GM10266 (cell line): Measurements from ENCODE around the gene FCRLB.
"Not testable (repeated sequence)": the region's sequence is repeated elsewhere in the genome, so short reads cannot be mapped to it uniquely, and the experiment has no call there.

Source experiments
- DNase-seq: peaks from one replicate; pipeline ENCODE4 v3.0.0; 2012; ENCODE audit errors: extremely low spot score
- CTCF ChIP-seq: IDR thresholded peaks from 2 replicates; pipeline ENCODE4 v1.5.1; 2012; ENCODE audit warnings: mild to moderate bottlenecking, low read depth; ENCODE audit not compliant: control insufficient read depth, insufficient read depth; ENCODE audit errors: missing control alignments

FCRLB gene

GRCh38 chr1:161720956-161721737 is at the start of gene FCRLB:
Gene FCRLB (plus strand): TSS chr1:161721544. CDS start chr1:161722673, 1,129 bp downstream.
- TF ChIP-seq CTCF, result no peak
- no peak for DNase-seq

GRCh38 chr1:161673437-161673836 is 47.9 kb upstream of the FCRLB start:
- DNase-seq, result not testable (repeated sequence)

GRCh38 chr1:161674447-161674846 is 46.9 kb upstream of the FCRLB start:
- DNase-seq, result not testable (repeated sequence)

GRCh38 chr1:161674908-161675307 is 46.4 kb upstream of the FCRLB start:
- not testable (repeated sequence) for DNase-seq

GRCh38 chr1:161676441-161676840 is 44.9 kb upstream of the FCRLB start:
- TF ChIP-seq CTCF, result no peak
- DNase-seq, result no peak

GRCh38 chr1:161676958-161677689 is 44.2 kb upstream of the FCRLB start:
- no peak for TF ChIP-seq CTCF
- DNase-seq, result no peak

- TF ChIP-seq CTCF, result no peak
Observed at GRCh38 chr1:161678500-161678899, 42.8 kb upstream of the FCRLB start.

GRCh38 chr1:161681879-161682278 is 39.5 kb upstream of the FCRLB start:
- TF ChIP-seq CTCF, result no peak
- no peak for DNase-seq

More at GRCh38 chr1:161678500-161678899, 42.8 kb upstream of the FCRLB start:
- DNase-seq, result no peak
